Activated CD8-positive, alpha-beta T cell treated with anti-CD3 and anti-CD28 coated beads, Interleukin-2, amount 10 ng/mL, durations not matched to agents 7 days and 5 days (primary cell): ENCODE measurements around the gene DPP4. TPM values are rescaled to one million over a fixed set of nuclear protein-coding genes. Genes with fewer than 3 reads are reported as not detected.

Experiments used
- ATAC-seq: fragments of 150-1000 bp; cut with Tn5 transposase; one replicate; pipeline ENCODE4 v1.10.0; 2021; ENCODE audit warnings: moderate library complexity
- CTCF ChIA-PET: fragments of 350-600 bp; sonication (Branson Sonifier 250); formaldehyde crosslinking; loops from one replicate; lab custom pipeline; 2021; ENCODE audit warnings: antibody characterized with exemption; lab: Charles Lee
- POLR2A ChIA-PET: fragments of 350-600 bp; sonication (Branson Sonifier 250); formaldehyde crosslinking; loops from one replicate; lab custom pipeline; 2021; ENCODE audit warnings: antibody characterized with exemption; lab: Charles Lee
- DNase-seq: peaks from one replicate; pipeline ENCODE4 v3.0.0-alpha.2; 2020
- H3K27ac Mint-ChIP-seq: one replicate; pipeline ENCODE4 v1.8.0; 2021; ENCODE audit warnings: mild to moderate bottlenecking, mixed read lengths
- H3K27me3 Mint-ChIP-seq: one replicate; pipeline ENCODE4 v1.8.0; 2021; ENCODE audit warnings: low read depth, mixed read lengths
- H3K36me3 Mint-ChIP-seq: one replicate; pipeline ENCODE4 v1.8.0; 2021; ENCODE audit warnings: low read depth, mixed read lengths
- H3K4me1 Mint-ChIP-seq: one replicate; pipeline ENCODE4 v1.8.0; 2021; ENCODE audit warnings: low read depth, mixed read lengths
- H3K4me3 Mint-ChIP-seq: one replicate; pipeline ENCODE4 v1.8.0; 2021; ENCODE audit warnings: mild to moderate bottlenecking, mixed read lengths
- H3K9me3 Mint-ChIP-seq: one replicate; pipeline ENCODE4 v1.8.0; 2022; ENCODE audit warnings: mixed read lengths; ENCODE audit not compliant: insufficient read depth
- total RNA-seq, 2 experiments: library from RNA; stranded (reverse); gene quantifications; one replicate each; pipeline ENCODE4 v1.2.3, GENCODE V29; 2021

The DPP4 gene
- total RNA-seq, 2 experiments from 2014 or later: 158 TPM

GRCh38 chr2:161975062-161975812, 98.8 kb downstream of the DPP4 start:
- ChIA-PET CTCF (interaction anchor here (0.7 kb wide), 1 partner anchor 22 kb away, joined by 3 read pairs; no protein-coding TSS in a partner anchor), POLR2A (interaction anchor here (1.6 kb wide), 1 partner anchor 17 kb away, joined by 5 read pairs; no protein-coding TSS in a partner anchor)
- peaks cover 59% of the 10 kb centered on the region for H3K36me3 Mint-ChIP-seq
- ATAC-seq: no peak
- H3K4me3 Mint-ChIP-seq: no peak overlapping the region
- peak overlapping the region; percentile 69 for H3K27ac Mint-ChIP-seq
- peaks cover 80% of the 10 kb centered on the region for H3K4me1 Mint-ChIP-seq
- peaks cover 18% of the 10 kb centered on the region for H3K9me3 Mint-ChIP-seq
- H3K27me3 Mint-ChIP-seq: no peaks in the 10 kb centered on the region
- DNase-seq: no peak

GRCh38 chr2:161974461-161974860, 99.6 kb downstream of the DPP4 start:
- CTCF ChIA-PET: interaction anchor here (0.7 to 1.8 kb wide), 2 partner anchors 18 to 22 kb away, joined by 3 to 5 read pairs; no protein-coding TSS in a partner anchor
- H3K9me3 Mint-ChIP-seq: peaks cover 18% of the 10 kb centered on the region
- peak overlapping the region; percentile 7 for H3K27ac Mint-ChIP-seq
- no peak for ATAC-seq
- no peak overlapping the region for H3K4me3 Mint-ChIP-seq
- H3K36me3 Mint-ChIP-seq: peaks cover 65% of the 10 kb centered on the region
- POLR2A ChIA-PET: interaction anchor here (1.6 kb wide), 1 partner anchor 18 kb away, joined by 5 read pairs; no protein-coding TSS in a partner anchor
- no peaks in the 10 kb centered on the region for H3K27me3 Mint-ChIP-seq
- H3K4me1 Mint-ChIP-seq: peaks cover 78% of the 10 kb centered on the region
- no peak for DNase-seq

- POLR2A ChIA-PET: interaction anchor here (1.4 to 1.8 kb wide), 3 partner anchors 16 to 20 kb away, joined by 3 to 12 read pairs (median 4); no protein-coding TSS in a partner anchor
- H3K4me1 Mint-ChIP-seq: peaks cover 78% of the 10 kb centered on the region
- peaks cover 26% of the 10 kb centered on the region for H3K9me3 Mint-ChIP-seq
- CTCF ChIA-PET: interaction anchor here (0.6 to 1.8 kb wide), 4 partner anchors 15 to 722 kb away, joined by 3 to 5 read pairs (median 4); no protein-coding TSS in a partner anchor
- no peaks in the 10 kb centered on the region for H3K27me3 Mint-ChIP-seq
- ATAC-seq: no peak
- DNase-seq: no peak
- H3K36me3 Mint-ChIP-seq: peaks cover 71% of the 10 kb centered on the region
- H3K27ac Mint-ChIP-seq: no peak overlapping the region
- H3K4me3 Mint-ChIP-seq: no peak overlapping the region
These were observed 101.1 kb downstream of the DPP4 start for GRCh38 chr2:161972866-161973265.

- CTCF ChIA-PET: interaction anchor here (1.3 to 1.7 kb wide), 3 partner anchors 14 to 23 kb away, joined by 3 to 4 read pairs (median 4); no protein-coding TSS in a partner anchor
- peaks cover 69% of the 10 kb centered on the region for H3K36me3 Mint-ChIP-seq
- peaks cover 76% of the 10 kb centered on the region for H3K4me1 Mint-ChIP-seq
- H3K27ac Mint-ChIP-seq: no peak overlapping the region
- ATAC-seq: no peak
- peaks cover 30% of the 10 kb centered on the region for H3K9me3 Mint-ChIP-seq
- no peak overlapping the region for H3K4me3 Mint-ChIP-seq
- DNase-seq: no peak
- POLR2A ChIA-PET: interaction anchor here (1.4 to 1.8 kb wide), 4 partner anchors 17 to 40 kb away, joined by 3 to 12 read pairs (median 4); no protein-coding TSS in a partner anchor
- H3K27me3 Mint-ChIP-seq: no peaks in the 10 kb centered on the region
These were observed 101.8 kb downstream of the DPP4 start for GRCh38 chr2:161972232-161972631.

DNA sequence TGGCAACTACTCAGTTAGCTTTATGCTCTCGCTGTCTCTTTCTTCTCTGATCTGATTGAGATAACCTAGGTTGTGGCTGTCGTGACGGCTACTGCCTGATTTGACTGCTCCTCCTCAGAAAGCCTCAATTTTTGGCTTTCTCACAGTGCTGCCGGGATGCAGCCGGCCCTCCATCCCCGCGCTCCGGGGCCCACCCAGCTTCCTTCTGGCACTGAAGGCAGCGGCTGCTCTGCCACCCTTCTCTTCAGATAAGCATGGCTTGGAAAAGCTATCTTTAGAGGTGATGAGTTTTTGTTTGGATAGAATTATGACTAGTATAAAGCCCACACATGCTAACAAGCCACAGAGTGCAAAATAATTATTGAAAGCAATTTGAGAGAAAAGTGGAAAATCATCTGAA, 102.5 kb downstream of the DPP4 start:
- ATAC-seq: no peak
- H3K27me3 Mint-ChIP-seq: no peaks in the 10 kb centered on the region
- H3K4me1 Mint-ChIP-seq: peaks cover 77% of the 10 kb centered on the region
- ChIA-PET CTCF (interaction anchor here (1.3 to 1.7 kb wide), 3 partner anchors 13 to 23 kb away, joined by 3 to 4 read pairs (median 4); no protein-coding TSS in a partner anchor), POLR2A (interaction anchor here (0.9 to 1.8 kb wide), 4 partner anchors 18 to 102 kb away, joined by 3 to 12 read pairs (median 4); partner anchors contain the start of gene DPP4)
- no peak overlapping the region for H3K27ac Mint-ChIP-seq
- H3K9me3 Mint-ChIP-seq: peaks cover 24% of the 10 kb centered on the region
- no peak for DNase-seq
- H3K36me3 Mint-ChIP-seq: peaks cover 68% of the 10 kb centered on the region
- no peak overlapping the region for H3K4me3 Mint-ChIP-seq

- no peak overlapping the region for H3K27ac Mint-ChIP-seq
- peaks cover 23% of the 10 kb centered on the region for H3K9me3 Mint-ChIP-seq
- ATAC-seq (no peak), DNase-seq (no peak)
- H3K36me3 Mint-ChIP-seq: peaks cover 62% of the 10 kb centered on the region
- ChIA-PET POLR2A (interaction anchor here (0.6 to 1.2 kb wide), 2 partner anchors 23 to 27 kb away, joined by 3 read pairs; no protein-coding TSS in a partner anchor), CTCF (interaction anchor here (0.8 to 2.9 kb wide), 5 partner anchors 8 to 15 kb away, joined by 3 to 11 read pairs (median 3); no protein-coding TSS in a partner anchor)
- no peak overlapping the region for H3K4me3 Mint-ChIP-seq
- H3K27me3 Mint-ChIP-seq: no peaks in the 10 kb centered on the region
- H3K4me1 Mint-ChIP-seq: peaks cover 73% of the 10 kb centered on the region
These were observed 104.9 kb downstream of the DPP4 start for GRCh38 chr2:161969159-161969558.

DNA sequence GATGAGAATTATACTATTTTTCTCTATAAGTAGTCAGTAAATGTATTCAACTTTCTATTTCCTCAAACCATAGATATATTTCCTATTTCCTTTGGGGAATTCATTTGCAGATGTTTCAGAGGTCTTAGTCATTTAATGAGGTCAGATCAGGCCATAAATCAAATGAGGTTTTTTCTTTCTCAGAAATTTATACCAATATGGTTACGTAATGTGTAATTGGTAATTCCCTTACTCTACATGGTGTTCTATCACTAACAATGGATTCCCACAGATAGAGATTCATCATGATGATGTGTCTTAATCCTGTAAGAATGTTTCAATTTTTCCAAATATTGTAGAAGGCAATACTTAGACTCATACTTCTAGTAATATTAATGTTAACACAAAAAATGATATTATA, 108.0 kb downstream of the DPP4 start:
- no peak overlapping the region for H3K4me3 Mint-ChIP-seq
- CTCF ChIA-PET: no interaction called here
- peak; percentile 52 for ATAC-seq

DNA sequence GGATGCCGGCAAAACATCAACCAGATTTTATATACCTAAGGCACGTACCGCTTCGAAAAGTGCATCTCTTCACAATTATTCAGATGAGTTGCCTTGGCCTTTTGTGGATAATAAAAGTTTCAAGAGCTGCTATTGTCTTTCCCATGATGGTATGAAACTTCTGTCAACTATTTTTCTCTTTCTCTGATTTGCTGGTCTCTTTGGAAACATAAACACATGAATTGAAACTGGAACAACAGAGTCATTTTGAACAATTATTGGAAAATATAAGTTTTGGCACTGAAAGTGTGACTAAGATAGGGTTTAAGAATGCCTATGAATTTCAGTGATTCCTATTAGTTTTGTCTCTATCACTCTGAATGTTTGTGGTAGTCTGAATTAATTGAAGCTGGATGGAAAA, 109.9 kb downstream of the DPP4 start:
- no peak for DNase-seq
- Mint-ChIP-seq H3K4me3 (no peak overlapping the region), H3K36me3 (peaks cover 51% of the 10 kb centered on the region), H3K27ac (peak overlapping the region; percentile 16), H3K9me3 (peaks cover 24% of the 10 kb centered on the region), H3K4me1 (peaks cover 65% of the 10 kb centered on the region), H3K27me3 (no peaks in the 10 kb centered on the region)
- no peak for ATAC-seq
- CTCF ChIA-PET: interaction anchor here (1.1 to 2.2 kb wide), 5 partner anchors 10 to 30 kb away, joined by 3 to 15 read pairs (median 4); no protein-coding TSS in a partner anchor
- POLR2A ChIA-PET: interaction anchor here (0.7 to 1.7 kb wide), 3 partner anchors 10 to 79 kb away, joined by 4 to 9 read pairs (median 4); no protein-coding TSS in a partner anchor

More for the DNA sequence above, 108.0 kb downstream of the DPP4 start:
- Mint-ChIP-seq H3K4me1 (peaks cover 68% of the 10 kb centered on the region), H3K27ac (peak overlapping the region; percentile 46), H3K9me3 (peaks cover 18% of the 10 kb centered on the region), H3K36me3 (peaks cover 57% of the 10 kb centered on the region), H3K27me3 (no peaks in the 10 kb centered on the region)
- no peak for DNase-seq
- POLR2A ChIA-PET: no interaction called here

DNA sequence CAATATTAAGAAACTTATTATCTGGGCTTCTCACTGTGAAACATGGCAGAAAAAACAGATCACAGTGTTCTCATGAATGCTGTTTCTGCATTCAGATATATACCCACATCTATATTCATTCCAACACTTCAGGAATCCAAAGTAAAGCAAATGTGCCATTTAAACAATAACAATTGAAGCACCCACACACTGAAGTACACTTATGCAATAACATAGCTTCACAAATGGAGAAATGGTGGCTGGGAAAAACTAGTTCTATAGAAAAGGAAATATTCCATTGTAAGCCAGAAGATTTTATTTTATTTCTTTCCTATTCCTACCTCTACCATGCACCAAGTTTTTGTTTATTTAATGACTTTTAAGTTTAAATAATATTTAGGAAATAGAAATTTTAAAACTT, 111.9 kb downstream of the DPP4 start:
- ChIA-PET CTCF (no interaction called here), POLR2A (no interaction called here)
- Mint-ChIP-seq H3K27me3 (no peaks in the 10 kb centered on the region), H3K9me3 (peaks cover 9% of the 10 kb centered on the region), H3K36me3 (peaks cover 44% of the 10 kb centered on the region), H3K4me3 (no peak overlapping the region), H3K27ac (no peak overlapping the region), H3K4me1 (peaks cover 58% of the 10 kb centered on the region)
- ATAC-seq: no peak
- DNase-seq: no peak

DNA sequence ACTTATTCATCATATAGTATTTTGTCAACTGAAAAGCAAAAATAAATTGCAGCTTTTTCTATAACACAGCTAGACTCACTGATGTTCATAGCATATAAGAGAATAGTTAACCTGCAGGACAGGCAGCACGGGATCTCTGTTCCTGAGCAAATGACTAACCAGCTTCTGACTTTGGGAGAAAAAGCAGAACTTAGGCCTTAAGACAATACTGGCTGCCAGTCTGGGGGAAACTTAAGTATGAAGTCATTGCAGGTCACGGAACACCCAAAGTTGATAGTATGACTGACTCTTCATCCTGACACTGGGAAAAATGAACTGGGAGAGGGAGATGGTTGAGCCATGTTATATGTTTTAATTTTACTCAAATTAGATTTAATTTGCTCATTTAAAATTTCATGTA, 113.0 kb downstream of the DPP4 start:
- Mint-ChIP-seq H3K27me3 (no peaks in the 10 kb centered on the region), H3K36me3 (peaks cover 48% of the 10 kb centered on the region), H3K4me3 (no peak overlapping the region), H3K27ac (no peak overlapping the region), H3K4me1 (peaks cover 60% of the 10 kb centered on the region), H3K9me3 (peaks cover 9% of the 10 kb centered on the region)
- POLR2A ChIA-PET: interaction anchor here (0.9 kb wide), 1 partner anchor 32 kb away, joined by 5 read pairs; no protein-coding TSS in a partner anchor
- CTCF ChIA-PET: no interaction called here
- DNase-seq: no peak
- ATAC-seq: no peak

- ChIA-PET POLR2A (interaction anchor here (0.7 to 5.1 kb wide), 7 partner anchors 10 to 169 kb away, joined by 3 to 140 read pairs (median 5); partner anchors contain the start of gene DPP4), CTCF (interaction anchor here (0.7 to 5.0 kb wide), 3 partner anchors 22 to 165 kb away, joined by 3 to 85 read pairs (median 5); no protein-coding TSS in a partner anchor)
- Mint-ChIP-seq H3K4me3 (peak overlapping the region; percentile 66), H3K27ac (peak overlapping the region; percentile 94), H3K27me3 (no peaks in the 10 kb centered on the region), H3K4me1 (peaks cover 75% of the 10 kb centered on the region), H3K36me3 (peaks cover 45% of the 10 kb centered on the region), H3K9me3 (peaks cover 9% of the 10 kb centered on the region)
- DNase-seq (peak; percentile 58), ATAC-seq (peak; percentile 60)
These were observed 117.3 kb downstream of the DPP4 start for GRCh38 chr2:161956738-161957137.
